AG04450 (cell line): ENCODE measurements around the gene BSND. TPM values are rescaled to one million over a fixed set of nuclear protein-coding genes. Genes with fewer than 3 reads are reported as not detected.

ENCODE experiments used
- CTCF ChIA-PET: fragments of 300-600, 350-600 bp; formaldehyde crosslinking; extraction: SDS; loops from one replicate; lab custom pipeline; 2022; ENCODE audit warnings: antibody characterized with exemption, inconsistent platforms; lab: Charles Lee
- POLR2A ChIA-PET: fragments of 350-600 bp; formaldehyde crosslinking; extraction: SDS; loops from one replicate; lab custom pipeline; 2021; ENCODE audit warnings: antibody characterized with exemption, inconsistent platforms; lab: Yijun Ruan, JAX
- DNase-seq: peaks from one replicate; pipeline ENCODE4 v3.0.0-alpha.2; 2011; ENCODE audit warnings: low read depth, low spot score
- H3K27ac ChIP-seq: one replicate; pipeline ENCODE4 v1.5.1; 2012; ENCODE audit warnings: low read depth, low read length, control low read depth
- H3K27me3 ChIP-seq: one replicate; pipeline ENCODE4 v1.6.0; 2012; ENCODE audit warnings: low read length; ENCODE audit not compliant: control insufficient read depth, insufficient read depth
- H3K4me3 ChIP-seq: 2 replicates; pipeline ENCODE4 v1.5.1; 2011; ENCODE audit warnings: mild to moderate bottlenecking, low read depth, low read length, control low read depth
- H3K9me3 ChIP-seq: 2 replicates; pipeline ENCODE4 v1.5.1; 2012; ENCODE audit warnings: low read length; ENCODE audit not compliant: control insufficient read depth, insufficient read depth
- polyA plus RNA-seq: library from polyadenylated mRNA; depleted of rRNA; stranded (reverse); fragments of >200 nt; gene quantifications from 2 replicates; pipeline ENCODE4 v1.2.3, GENCODE V29; 2011; rRNA removed
- TF ChIP-seq, protein P1 (sequence below): IDR thresholded peaks from 2 replicates; pipeline ENCODE4 v1.5.1; 2011; ENCODE audit warnings: low read depth, low read length, control low read depth, inconsistent platforms

Gene BSND
- polyA plus RNA-seq, 1 experiment: not detected

DNA sequence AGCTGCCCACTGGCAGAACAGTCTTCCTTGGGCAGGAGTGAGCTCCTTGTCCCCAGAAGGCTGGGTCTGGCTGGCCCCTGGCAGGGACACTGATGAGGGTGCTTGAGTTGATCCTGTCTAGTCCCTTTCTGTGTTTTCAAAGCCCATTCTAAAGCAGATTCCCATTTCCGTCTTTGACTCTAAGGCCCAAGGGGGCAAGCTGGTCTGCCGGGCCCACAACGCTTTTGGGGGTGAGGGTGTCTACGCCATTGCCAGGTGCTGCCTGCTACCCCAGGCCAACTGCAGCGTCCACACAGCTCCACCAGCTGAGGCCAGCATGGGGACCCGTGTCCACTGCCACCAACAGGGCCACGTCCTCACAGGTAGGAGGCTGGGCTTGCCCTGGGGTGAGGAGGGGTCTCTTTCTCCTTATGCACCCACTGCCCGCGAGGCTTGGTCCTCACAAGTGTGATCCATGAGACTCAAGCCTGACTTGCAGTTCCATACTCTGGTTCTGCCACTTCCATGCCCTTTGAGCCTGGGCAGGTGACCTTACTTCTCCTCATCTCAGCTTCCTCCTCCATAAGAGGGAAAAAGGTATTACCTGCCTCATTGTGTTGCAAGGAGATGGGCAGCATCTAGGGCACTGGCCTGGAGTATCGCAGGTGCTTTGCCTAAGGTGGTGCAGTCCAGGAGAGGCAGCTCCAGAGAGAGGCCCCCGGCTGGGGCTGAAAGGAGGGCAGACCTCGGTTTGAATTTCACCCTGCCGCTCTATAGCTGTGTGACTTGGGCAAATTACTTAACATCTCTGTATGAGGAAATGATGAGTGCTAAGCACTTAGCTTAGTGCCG is 60.8 kb downstream of the BSND start:
- H3K27me3 ChIP-seq: peaks cover 3% of the 10 kb centered on the region
- no peak overlapping the region for H3K4me3 ChIP-seq
- H3K27ac ChIP-seq: no peak overlapping the region
- ChIA-PET CTCF (interaction anchor here (1.4 to 3.2 kb wide), 2 partner anchors 12 to 115 kb away, joined by 3 to 14 read pairs; no protein-coding TSS in a partner anchor), POLR2A (interaction anchor here (1.0 kb wide), 1 partner anchor 12 kb away, joined by 6 read pairs; no protein-coding TSS in a partner anchor)
- H3K9me3 ChIP-seq: no peaks in the 10 kb centered on the region; the same call in 1 of the 2 replicates
- TF ChIP-seq, protein P1, sequence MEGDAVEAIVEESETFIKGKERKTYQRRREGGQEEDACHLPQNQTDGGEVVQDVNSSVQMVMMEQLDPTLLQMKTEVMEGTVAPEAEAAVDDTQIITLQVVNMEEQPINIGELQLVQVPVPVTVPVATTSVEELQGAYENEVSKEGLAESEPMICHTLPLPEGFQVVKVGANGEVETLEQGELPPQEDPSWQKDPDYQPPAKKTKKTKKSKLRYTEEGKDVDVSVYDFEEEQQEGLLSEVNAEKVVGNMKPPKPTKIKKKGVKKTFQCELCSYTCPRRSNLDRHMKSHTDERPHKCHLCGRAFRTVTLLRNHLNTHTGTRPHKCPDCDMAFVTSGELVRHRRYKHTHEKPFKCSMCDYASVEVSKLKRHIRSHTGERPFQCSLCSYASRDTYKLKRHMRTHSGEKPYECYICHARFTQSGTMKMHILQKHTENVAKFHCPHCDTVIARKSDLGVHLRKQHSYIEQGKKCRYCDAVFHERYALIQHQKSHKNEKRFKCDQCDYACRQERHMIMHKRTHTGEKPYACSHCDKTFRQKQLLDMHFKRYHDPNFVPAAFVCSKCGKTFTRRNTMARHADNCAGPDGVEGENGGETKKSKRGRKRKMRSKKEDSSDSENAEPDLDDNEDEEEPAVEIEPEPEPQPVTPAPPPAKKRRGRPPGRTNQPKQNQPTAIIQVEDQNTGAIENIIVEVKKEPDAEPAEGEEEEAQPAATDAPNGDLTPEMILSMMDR: no peak
- DNase-seq: no peak

DNA sequence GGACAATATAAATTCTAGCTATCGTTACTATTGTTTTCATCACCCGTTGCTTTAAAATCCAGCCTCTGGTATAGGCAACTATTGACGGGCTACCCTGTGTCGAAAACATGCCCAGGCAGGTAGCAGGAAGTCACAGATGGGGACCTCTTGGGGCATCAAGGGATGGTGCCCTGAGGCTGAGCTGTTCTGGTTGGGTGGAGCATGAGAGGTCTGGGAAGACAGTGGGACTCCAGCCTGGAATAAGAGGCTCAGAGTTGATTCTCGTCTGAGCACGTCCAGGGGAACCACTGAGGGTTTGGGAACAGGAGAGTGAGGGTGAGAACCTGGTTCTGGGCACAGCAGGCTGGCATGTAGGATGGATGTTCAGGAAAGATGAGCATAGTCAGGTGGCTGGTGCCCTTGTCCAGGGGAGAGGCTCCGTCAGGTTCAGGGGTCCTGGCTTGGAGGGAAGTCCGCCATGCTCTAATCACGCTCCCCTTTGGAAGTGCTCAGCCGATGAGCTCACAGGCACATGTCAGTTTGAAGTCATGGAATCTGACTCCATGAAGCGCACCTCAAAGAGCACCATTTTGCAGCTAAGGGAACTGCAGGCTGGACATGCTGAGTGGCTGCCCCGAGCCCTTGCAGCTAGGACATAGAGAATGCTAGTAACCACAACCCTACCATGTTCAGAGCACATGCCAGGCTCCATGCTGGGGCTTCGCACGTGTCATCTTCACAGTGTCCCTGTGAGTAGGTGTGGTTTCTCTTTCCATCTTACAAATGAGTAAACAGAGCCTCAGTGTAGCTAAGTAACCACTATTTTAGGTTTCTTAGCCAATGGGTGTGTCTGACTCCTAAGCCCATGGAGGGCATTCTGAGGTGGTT is 61.6 kb downstream of the BSND start:
- Histone ChIP-seq H3K4me3 (no peak overlapping the region), H3K9me3 (no peaks in the 10 kb centered on the region; the same call in 1 of the 2 replicates), H3K27me3 (peaks cover 3% of the 10 kb centered on the region), H3K27ac (no peak overlapping the region)
- CTCF ChIA-PET: interaction anchor here (3.2 kb wide), 1 partner anchor 11 kb away, joined by 14 read pairs; no protein-coding TSS in a partner anchor
- no peak for DNase-seq
- TF ChIP-seq, protein P1: no peak
- POLR2A ChIA-PET: interaction anchor here (2.1 kb wide), 1 partner anchor 11 kb away, joined by 4 read pairs; no protein-coding TSS in a partner anchor

DNA sequence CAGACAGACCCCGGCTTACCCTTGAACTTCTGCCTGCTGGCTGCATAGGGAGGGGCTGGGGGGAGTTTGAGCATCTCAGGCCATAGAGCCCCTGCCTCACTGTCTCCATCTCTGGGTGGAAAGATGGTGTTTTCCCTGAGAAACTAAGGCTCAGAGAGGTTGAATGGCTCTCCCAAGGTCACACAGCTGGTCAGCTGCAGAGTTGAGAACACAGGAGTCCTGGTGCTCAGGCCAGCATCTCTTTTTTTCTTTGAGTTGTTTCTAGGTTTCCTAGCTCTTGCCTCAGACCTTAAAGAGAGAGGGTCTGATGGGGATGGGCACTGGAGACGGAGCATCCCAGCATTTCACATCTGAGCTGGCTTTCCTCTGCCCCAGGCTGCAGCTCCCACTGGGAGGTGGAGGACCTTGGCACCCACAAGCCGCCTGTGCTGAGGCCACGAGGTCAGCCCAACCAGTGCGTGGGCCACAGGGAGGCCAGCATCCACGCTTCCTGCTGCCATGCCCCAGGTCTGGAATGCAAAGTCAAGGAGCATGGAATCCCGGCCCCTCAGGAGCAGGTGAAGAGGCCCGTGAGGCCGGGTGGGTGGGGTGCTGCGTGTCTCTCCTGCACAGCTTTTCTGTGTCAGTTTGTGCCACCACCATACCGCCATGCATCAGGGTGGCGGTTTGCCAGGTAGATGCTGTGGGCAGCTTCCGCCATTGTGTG is 62.4 kb downstream of the BSND start:
- DNase-seq: no peak

More for the DNA sequence above, 62.4 kb downstream of the BSND start:
- H3K27ac ChIP-seq: no peak overlapping the region
- H3K27me3 ChIP-seq: peaks cover 3% of the 10 kb centered on the region
- no peaks in the 10 kb centered on the region; the same call in 1 of the 2 replicates for H3K9me3 ChIP-seq
- ChIA-PET CTCF (interaction anchor here (3.2 kb wide), 1 partner anchor 10 kb away, joined by 14 read pairs; no protein-coding TSS in a partner anchor), POLR2A (interaction anchor here (2.1 kb wide), 1 partner anchor 10 kb away, joined by 4 read pairs; no protein-coding TSS in a partner anchor)
- TF ChIP-seq, protein P1: no peak
- no peak overlapping the region for H3K4me3 ChIP-seq

Other genes with a start within 250 kb of the BSND start
- 4.2 and 4.7 TPM in 2 replicates for gene PARS2, start 234.4 kb upstream of the BSND start, polyA plus RNA-seq
- gene TTC22, start 197.6 kb upstream of the BSND start, polyA plus RNA-seq: not detected in 2 replicates
- 60.5 and 89.0 TPM in 2 replicates for gene DHCR24, start 111.7 kb upstream of the BSND start, polyA plus RNA-seq
- not detected in 2 replicates for gene TMEM61, start 18.3 kb upstream of the BSND start, polyA plus RNA-seq
- 0.06 and 0.17 TPM in 2 replicates for gene PCSK9, start 40.6 kb downstream of the BSND start, polyA plus RNA-seq
- gene USP24, start 216.4 kb downstream of the BSND start, polyA plus RNA-seq: 18.3 and 20.9 TPM in 2 replicates